T-helper 1 cell treated with Interleukin-12 subunit alpha and Interleukin-12 subunit beta and Interleukin-4 antibody, amounts not matched to agents 30 ng/mL and 1 ng/mL, for 36 hours (primary cell): ENCODE measurements around the gene STK11. TPM values are rescaled to one million over a fixed set of nuclear protein-coding genes. Genes with fewer than 3 reads are reported as not detected.

ENCODE experiments used
- intact Hi-C: fragments of 100-400 bp; cut with micrococcal nuclease; formaldehyde crosslinking; loops from one replicate; pipeline ENCODE4 v1.15.1; 2024
- total RNA-seq: library from RNA; stranded (reverse); gene quantifications from 2 replicates; pipeline ENCODE4 v1.2.3, GENCODE V29; 2022

STK11 gene
- total RNA-seq, 1 donor from 2014 or later: 77.1 TPM

DNA sequence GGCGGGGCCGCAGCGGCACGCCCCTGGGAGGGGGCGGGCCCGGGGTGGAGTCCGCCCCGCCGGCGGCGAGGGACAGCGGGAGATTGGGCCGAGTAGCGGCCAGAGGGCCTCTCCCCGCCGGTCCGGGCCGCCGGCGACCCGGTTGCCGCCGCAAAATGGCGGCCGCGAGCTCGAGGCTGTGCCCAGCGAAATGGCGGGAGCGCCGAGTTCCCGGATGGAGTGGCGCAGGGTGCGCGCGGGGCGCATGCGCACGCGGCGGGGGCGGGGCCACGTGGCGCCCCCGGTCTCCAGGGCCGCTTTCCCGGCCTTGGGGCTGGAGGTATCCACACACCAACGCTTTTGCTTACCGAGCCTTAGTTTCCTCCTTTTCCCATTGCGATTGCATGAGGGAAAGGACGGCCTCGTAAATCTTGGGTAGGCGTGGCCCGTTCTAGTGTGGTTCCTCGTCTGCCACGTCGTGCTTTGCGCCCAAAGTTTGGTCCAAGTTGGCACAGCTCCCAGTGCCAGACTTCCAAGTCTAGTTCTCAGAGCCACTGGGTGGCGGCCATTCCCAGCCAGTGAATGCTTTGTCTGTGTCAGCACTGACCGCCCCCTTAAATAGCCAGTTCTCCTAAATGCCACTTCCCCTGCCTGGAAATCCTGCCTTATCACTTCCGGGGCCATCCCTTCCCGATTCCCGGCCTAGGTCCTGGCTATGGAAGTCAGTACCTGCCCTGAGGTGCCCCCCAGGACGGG lies 64.1 kb downstream of the STK11 start:
- intact Hi-C loops: loop anchor here (1.0 to 5.0 kb wide), 7 partner anchors 8 to 472 kb away; partner anchors contain the start of genes POLR2E, PTBP1 and RPS15

DNA sequence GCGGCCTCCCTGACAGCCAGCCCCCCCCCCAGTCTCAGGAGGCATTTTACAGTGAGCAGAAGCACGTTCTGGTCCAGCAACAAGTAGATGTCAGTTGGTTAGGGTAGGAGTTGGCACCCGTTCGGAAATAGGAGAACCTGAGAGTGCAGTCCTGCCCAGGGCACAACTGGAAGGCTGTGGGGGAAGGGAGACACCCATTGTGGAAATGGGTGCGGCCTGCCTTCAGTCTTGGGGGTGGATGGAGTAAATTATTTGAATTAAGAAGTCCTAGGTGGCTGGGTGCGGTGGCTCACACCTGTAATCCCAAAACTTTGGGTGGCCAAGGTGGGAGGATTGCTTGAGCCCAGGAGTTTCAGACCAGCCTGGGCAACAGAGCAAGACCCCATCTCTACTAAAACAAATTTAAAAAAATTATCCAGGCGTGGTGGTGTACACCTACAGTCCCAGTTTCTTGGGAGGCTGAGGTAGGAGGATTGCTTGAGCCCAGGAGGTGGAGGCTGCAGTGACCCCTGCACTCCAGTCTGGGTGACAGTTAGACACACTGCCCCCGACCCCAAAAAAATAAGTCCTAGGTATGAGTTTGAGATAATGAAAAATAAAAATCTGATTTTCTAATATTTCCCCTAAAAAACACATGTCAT lies 64.8 kb downstream of the STK11 start:
- intact Hi-C loops: no loop called here

DNA sequence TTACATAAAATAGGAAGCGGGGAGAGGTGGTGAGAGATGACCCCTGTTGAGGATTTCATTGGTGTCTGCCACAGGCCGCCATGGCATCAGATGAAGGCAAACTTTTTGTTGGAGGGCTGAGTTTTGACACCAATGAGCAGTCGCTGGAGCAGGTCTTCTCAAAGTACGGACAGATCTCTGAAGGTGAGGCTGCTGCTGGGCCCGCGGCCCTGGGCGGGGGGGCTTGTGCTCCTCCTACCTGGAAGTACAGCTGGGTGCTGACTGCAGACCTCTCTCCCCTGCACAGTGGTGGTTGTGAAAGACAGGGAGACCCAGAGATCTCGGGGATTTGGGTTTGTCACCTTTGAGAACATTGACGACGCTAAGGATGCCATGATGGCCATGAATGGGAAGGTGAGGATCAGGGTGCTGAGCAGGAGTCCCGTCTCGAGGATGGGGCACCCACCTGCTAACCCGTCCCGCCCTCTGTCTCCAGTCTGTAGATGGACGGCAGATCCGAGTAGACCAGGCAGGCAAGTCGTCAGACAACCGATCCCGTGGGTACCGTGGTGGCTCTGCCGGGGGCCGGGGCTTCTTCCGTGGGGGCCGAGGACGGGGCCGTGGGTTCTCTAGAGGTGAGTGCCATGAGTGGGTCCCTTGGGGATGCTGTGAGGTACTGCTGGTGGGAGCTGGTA lies 65.4 kb downstream of the STK11 start:
- intact Hi-C loops: no loop called here

DNA sequence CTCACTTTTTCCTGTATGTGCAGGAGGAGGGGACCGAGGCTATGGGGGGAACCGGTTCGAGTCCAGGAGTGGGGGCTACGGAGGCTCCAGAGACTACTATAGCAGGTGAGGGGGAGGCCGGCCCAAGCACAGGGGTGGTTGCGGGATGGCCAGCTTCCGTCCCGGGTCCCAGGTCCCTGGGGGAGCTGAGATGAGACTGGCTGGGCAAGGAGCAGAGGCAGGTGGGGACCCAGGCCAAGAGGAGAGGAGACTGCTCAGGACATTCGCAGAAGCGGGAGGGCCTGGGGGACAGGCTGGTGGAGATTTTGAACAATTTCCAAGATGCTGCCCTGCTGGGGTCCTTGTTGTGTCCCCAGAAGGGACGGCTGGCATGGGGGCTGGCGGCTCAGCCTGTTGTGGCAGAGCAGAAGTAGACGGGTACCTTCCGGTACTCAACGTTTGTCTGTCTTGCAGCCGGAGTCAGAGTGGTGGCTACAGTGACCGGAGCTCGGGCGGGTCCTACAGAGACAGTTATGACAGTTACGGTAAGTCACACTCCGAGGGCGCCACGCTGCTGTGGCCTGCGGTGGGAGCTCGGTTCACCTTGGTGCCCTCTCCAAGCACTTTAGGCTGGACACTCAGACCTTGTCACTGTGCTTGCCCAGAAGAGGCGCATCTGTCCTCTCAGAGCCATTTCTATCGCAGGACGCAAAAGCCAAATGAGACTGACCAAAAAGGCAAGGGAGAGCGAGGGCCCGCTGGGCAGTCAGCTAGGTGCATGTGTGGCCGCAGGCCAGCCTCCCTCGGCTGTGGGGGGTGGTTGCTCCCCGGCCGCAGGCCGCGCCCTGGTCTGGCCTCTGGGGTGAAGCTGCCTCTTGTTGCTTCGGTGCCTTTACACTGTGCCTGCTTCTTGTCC lies 66.2 kb downstream of the STK11 start:
- intact Hi-C loops: no loop called here

DNA sequence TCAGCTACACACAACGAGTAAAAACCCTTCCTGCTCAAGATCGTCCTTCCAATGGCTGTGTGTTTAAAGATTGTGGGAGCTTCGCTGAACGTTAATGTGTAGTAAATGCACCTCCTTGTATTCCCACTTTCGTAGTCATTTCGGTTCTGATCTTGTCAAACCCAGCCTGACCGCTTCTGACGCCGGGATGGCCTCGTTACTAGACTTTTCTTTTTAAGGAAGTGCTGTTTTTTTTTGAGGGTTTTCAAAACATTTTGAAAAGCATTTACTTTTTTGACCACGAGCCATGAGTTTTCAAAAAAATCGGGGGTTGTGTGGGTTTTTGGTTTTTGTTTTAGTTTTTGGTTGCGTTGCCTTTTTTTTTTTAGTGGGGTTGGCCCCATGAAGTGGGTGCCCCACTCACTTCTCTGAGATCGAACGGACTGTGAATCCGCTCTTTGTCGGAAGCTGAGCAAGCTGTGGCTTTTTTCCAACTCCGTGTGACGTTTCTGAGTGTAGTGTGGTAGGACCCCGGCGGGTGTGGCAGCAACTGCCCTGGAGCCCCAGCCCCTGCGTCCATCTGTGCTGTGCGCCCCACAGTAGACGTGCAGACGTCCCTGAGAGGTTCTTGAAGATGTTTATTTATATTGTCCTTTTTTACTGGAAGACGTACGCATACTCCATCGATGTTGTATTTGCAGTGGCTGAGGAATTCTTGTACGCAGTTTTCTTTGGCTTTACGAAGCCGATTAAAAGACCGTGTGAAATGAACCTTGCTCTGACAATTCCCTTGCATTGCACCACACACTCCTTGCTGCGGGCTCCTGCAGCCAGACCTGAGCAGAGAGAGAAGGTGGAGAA lies 67.1 kb downstream of the STK11 start:
- intact Hi-C loops: no loop called here

DNA sequence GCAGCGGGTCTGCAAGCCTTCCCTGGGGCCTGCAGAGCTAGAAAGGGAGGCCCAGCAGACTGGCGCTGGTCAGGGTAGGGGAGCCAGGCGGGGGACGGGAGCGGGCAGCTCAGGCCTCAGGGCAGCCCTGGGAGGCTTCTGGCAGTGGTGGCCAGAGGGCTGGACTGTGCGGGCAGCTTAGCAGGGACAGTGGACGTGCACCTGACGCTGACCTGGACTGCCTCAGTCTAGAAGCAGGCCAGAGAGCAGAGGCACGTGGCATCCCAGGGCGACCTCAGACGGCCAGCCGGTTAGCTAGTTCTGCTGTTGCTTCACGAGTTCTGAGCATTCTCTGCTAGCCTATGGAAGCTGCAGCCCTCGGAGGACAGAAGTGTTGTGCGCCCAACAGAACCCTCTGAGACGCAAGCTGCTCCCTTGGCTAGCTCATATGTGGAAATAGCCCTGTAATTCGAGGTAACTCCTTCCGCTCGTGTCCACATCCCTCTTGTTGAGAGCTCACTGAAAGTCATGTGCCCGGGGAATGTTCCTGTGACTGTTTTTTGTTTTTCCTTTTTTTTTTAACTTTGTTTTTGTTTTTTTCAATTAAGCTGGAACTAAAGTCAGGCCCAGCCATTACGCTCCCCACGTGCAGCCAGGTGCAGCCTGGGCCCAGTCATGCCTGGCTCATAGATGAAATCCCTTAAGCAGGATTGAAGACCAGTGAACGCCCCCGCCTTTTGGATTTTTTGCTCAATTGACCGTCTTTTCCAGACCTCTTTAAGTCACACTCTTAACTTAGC lies 67.9 kb downstream of the STK11 start:
- intact Hi-C loops: loop anchor here (2.0 kb wide), 1 partner anchor 81 kb away; a partner anchor contains a TSS

DNA sequence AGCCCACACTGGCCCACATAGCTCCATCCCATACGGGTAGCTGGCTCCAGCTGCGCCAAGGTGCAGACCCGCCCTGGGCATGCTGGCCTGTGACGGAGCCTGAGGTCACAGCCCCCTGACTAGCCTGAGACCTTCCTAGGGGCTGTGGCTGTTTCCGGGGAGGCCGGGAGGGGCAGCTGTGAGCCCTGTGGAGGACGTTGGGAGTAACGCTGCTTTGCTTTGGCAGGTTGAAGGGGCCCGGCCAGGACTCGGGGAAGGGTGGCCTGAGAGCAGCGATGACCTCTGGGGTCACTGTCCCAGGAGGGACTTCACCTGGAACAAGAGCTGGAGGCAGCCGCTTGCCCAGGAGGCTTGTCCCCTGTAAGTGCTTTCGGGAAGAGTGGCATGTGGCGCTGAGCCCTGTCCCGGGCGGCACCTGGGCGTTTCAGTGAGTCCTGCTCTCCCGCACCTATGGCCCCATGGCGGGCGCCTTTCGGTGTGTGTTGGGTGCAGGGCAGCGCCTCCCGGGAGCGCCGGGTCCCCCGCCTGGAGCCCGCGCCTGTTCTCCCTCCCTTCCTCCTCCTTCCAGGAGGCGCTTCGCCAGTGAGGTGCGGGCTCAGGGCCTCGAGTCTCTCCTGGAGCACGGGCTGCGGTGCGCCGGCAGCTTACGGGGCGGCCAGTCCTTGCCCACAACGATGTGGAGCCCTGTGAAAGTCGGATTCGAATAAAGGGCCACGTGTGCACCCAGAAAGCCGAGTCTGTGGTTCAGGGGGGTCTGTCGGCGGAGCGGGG lies 68.7 kb downstream of the STK11 start:
- intact Hi-C loops: loop anchor here (2.0 kb wide), 1 partner anchor 81 kb away; a partner anchor contains a TSS

DNA sequence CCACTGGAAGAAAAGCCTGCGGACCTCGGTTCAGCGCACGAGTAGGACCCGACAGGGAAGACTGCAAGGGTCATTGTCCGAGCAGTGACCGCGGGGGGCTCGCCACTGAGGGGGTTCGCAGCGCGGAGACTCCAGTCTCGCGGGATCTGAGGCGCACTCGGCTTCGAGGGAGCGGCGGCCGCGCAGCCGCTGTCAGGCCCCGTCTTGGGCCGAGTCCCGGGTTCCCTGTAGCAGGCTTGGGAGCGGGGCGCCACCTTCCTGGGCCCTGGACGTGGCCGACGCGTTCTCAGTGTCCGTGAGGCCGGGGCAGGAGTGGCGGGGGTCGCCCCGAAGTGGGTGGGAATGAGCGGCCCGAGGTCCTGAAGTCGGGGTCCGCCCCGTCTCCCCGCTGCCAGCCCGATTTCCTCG lies 69.3 kb downstream of the STK11 start:
- intact Hi-C loops: loop anchor here (1.0 to 2.0 kb wide), 3 partner anchors 9 to 108 kb away; partner anchors contain the start of gene NDUFS7

DNA sequence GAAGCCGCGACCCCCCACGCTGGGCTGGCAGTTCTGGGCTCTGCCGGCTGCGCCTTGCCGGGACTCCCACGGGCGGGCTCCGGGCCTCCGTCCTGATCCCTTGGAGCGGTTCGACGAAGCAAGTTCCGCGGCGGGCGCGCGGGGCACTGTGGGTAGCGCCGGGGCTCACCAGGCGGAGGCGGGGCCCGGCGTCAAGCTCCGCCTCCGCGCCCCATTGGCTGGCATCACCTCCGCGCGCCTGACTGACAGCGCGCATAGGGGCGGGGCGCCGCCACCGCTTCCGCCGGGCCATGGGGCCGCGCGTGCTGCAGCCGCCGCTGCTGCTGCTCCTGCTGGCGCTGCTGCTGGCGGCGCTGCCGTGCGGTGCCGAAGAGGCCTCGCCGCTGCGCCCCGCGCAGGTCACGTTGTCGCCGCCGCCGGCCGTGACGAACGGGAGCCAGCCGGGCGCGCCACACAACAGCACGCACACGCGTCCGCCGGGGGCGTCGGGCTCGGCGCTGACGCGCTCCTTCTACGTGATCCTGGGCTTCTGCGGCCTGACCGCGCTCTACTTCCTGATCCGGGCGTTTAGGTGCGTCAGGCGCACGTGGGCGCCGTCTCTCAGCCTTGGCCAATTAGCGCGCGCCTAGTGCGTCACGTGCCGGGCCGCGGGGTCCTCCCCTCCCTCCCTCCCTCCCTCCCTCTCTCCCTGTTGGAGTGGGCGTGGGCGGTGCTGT lies 69.8 kb downstream of the STK11 start, which contains the start of gene FAM174C:
Gene FAM174C, plus strand, starts transcription at position 271 of the 716 bp plus-strand sequence. Its CDS starts 20 bp downstream, at position 291.
- intact Hi-C loops: loop anchor here (1.0 to 2.0 kb wide), 3 partner anchors 9 to 108 kb away; partner anchors contain the start of gene NDUFS7

DNA sequence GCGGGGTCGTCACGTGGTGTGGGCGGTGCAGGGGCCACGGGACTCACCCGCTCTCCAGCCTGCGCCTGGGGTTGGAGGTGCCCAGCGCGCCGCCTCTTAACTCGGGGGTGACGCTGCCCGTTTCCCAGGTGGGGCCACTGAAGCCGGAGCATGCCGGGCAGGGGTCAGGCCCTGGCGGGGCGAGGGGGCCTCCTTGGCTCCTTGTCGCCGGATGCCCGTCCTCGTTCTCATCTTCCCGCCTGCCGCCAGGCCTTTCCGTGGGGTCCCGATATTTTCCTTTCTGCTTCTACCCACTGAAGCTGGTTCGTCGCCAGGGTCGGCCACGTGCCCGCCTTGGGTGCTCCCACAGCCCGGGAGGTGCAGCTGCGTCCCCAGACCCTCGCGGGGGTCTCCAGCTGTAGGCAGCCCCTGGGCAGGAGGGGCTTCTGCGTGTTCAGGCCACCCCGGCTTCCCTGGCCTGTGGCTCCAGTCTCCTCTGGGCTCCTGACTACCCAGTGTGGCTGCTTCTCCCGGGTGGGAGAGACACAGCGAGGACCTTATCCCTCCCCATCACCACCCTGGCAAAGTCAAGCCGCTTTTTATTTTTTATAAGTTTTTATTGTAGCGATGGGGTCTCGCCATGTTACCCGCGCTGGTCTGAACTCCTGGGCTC lies 70.5 kb downstream of the STK11 start:
- intact Hi-C loops: loop anchor here (1.0 to 2.0 kb wide), 4 partner anchors 10 to 131 kb away; partner anchors contain the start of genes DAZAP1 and NDUFS7

DNA sequence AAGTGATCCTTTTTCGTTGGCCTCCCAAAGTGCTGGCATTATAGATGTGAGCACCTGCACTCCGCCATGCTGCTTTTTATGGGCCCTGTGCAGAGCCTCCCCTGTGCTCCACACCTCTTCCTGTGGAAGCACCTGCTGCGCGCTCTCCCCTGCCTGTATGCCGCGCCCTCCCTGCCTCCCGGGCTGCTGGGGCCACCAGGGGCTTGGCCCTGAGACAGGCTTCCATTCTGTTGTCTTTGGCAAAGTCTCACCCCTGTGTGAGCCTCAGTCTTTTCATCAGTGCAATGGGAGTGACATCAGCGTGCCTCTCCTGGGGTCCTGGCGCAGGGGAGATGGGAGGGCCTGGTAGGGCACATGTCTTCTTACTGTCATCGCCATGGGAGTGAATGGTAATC lies 71.0 kb downstream of the STK11 start:
- intact Hi-C loops: loop anchor here (1.0 kb wide), 1 partner anchor 131 kb away; the partner anchor contains the start of gene DAZAP1

DNA sequence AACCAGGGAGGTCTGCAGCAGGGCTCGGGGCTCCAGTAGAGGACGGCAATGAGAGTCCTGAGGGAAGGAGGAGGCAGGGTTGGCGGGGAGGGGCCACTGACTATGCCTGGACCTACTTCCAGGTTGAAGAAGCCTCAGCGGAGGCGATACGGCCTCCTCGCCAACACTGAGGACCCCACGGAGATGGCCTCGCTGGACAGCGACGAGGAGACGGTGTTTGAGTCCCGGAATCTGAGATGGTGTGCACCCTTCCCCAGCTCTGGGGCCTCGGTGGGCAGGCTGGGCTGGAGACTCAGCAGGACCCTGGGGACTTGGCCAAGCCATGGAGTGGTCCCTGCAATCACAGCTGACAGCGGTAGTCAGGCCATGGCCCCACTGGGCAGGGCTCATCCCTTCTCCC lies 71.5 kb downstream of the STK11 start:
- intact Hi-C loops: no loop called here

Other genes starting within 250 kb of the STK11 start
- 54.8 and 57.5 TPM in 2 replicates for gene WDR18, start 221.4 kb upstream of the STK11 start, total RNA-seq
- not detected in 2 replicates for gene GRIN3B, start 205.4 kb upstream of the STK11 start, total RNA-seq
- gene TMEM259, start 184.7 kb upstream of the STK11 start, total RNA-seq: 181 and 185 TPM in 2 replicates
- not detected in 2 replicates for gene RNU6-2, start 184.3 kb upstream of the STK11 start, total RNA-seq
- gene CNN2, start 179.2 kb upstream of the STK11 start, total RNA-seq: 436 and 459 TPM in 2 replicates
- gene ABCA7, start 165.7 kb upstream of the STK11 start, total RNA-seq: 63.6 and 71.7 TPM in 2 replicates
- 471 and 479 TPM in 2 replicates for gene ARHGAP45, start 138.6 kb upstream of the STK11 start, total RNA-seq
- gene POLR2E, start 110.4 kb upstream of the STK11 start, total RNA-seq: 155 and 170 TPM in 2 replicates
- gene GPX4, start 101.8 kb upstream of the STK11 start, total RNA-seq: 131 and 142 TPM in 2 replicates
- 164 and 179 TPM in 2 replicates for gene SBNO2, start 31.5 kb upstream of the STK11 start, total RNA-seq
- gene CBARP, start 32.2 kb downstream of the STK11 start, total RNA-seq: 0.10 TPM in 1 of 2 replicates, not detected in the other
- gene ATP5F1D, start 36.0 kb downstream of the STK11 start, total RNA-seq: 161 and 183 TPM in 2 replicates
- gene MIDN, start 42.8 kb downstream of the STK11 start, total RNA-seq: 106 and 107 TPM in 2 replicates
- gene CIRBP, start 63.6 kb downstream of the STK11 start, total RNA-seq: 208 and 213 TPM in 2 replicates
- gene FAM174C, start 69.8 kb downstream of the STK11 start, total RNA-seq: 55.8 and 64.6 TPM in 2 replicates
- not detected in 2 replicates for gene EFNA2, start 80.1 kb downstream of the STK11 start, total RNA-seq
- 104 and 109 TPM in 2 replicates for gene NDUFS7, start 178.1 kb downstream of the STK11 start, total RNA-seq
- 13.5 and 18.8 TPM in 2 replicates for gene GAMT, start 195.8 kb downstream of the STK11 start, total RNA-seq
- 211 and 223 TPM in 2 replicates for gene DAZAP1, start 201.8 kb downstream of the STK11 start, total RNA-seq
- gene RPS15, start 232.6 kb downstream of the STK11 start, total RNA-seq: 1,137 and 1,164 TPM in 2 replicates
- 0.15 and 0.29 TPM in 2 replicates for gene APC2, start 244.3 kb downstream of the STK11 start, total RNA-seq